Left ventricle myocardium inferior (tissue), 1 donor: ENCODE measurements around the gene SH2D1B. TPM values are rescaled to one million over a fixed set of nuclear protein-coding genes. Genes with fewer than 3 reads are reported as not detected.

ENCODE experiments used
- DNase-seq: peaks from one replicate; pipeline ENCODE4 v3.0.0-alpha.2; 2020
- H3K27ac ChIP-seq: fragments of 200-600 bp; replicated peaks from 2 replicates; pipeline ENCODE4 v1.8.0; 2021
- H3K27me3 ChIP-seq: fragments of 200-600 bp; 2 replicates; pipeline ENCODE4 v1.8.0; 2021; ENCODE audit warnings: low read depth
- H3K36me3 ChIP-seq: fragments of 200-600 bp; 2 replicates; pipeline ENCODE4 v1.8.0; 2021
- H3K4me1 ChIP-seq: fragments of 200-600 bp; 2 replicates; pipeline ENCODE4 v1.8.0; 2021
- H3K4me3 ChIP-seq: fragments of 200-600 bp; 2 replicates; pipeline ENCODE4 v1.8.0; 2021; ENCODE audit warnings: mild to moderate bottlenecking, moderate library complexity
- H3K9me3 ChIP-seq: fragments of 200-600 bp; replicated peaks from 2 replicates; pipeline ENCODE4 v1.8.0; 2021
- intact Hi-C: fragments of 100-400 bp; cut with micrococcal nuclease; formaldehyde crosslinking; loops from one replicate; pipeline ENCODE4 v1.11.0; 2022
- total RNA-seq: library from RNA; stranded (reverse); fragmentation: NEBNext Ultra II Directional; extraction: Animal tissue kit (Norgen Biotek cat#: 25700); gene quantifications from one replicate; pipeline ENCODE4 v1.2.1, GENCODE V29; 2021
- TF ChIP-seq, protein P1 (sequence below): fragments of 200-600 bp; IDR thresholded peaks from 2 replicates; pipeline ENCODE4 v1.8.0; 2021; ENCODE audit warnings: antibody characterized with exemption, mild to moderate bottlenecking, borderline replicate concordance
- donor health status: DM: no; HTN: yes; CAD: no; lungs with severe emphysema.

SH2D1B gene
- total RNA-seq, 1 donor from 2014 or later: 0.11 TPM

DNA sequence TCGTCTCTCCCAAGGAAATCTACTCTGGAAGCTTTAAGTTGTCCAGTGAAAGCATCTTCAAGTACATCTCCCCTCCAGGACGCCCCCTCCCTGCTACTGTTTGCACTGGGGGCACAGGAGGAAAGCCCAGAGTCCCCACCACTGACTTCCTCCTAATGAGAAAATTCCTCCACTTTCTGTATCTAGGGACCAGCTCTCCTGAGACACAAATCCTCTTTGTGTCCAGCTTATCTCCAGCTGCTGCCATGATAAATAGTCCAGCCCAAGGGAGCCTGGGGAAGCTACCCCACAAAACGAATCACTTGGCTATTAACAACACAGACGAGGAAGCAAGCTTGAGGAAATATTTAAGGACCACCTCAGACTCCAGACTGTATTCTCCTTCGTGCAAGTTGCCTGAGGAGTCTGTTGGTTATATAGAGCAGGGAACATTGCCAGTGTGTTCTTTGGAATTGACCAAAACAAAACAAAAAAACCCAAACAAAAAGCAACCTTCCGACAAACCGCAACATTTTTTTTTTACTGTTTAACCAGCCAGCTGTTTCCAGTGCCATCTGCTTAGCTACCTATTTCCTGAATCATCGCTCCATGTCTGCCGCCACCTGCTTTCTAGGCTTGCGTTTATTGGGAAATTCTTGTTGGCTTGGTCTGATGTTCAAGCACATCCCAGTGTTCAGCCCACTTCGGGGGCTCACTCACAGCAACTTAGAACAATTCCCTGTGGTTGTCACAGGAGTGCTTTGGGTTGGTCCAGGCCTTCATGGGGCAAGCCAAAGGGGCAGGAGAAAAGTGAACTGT is 22.7 kb downstream of the SH2D1B start:
- intact Hi-C loops: no loop called here
- H3K4me1 ChIP-seq: no peaks in the 10 kb centered on the region

GRCh38 chr1:162388615-162389014 is 23.3 kb downstream of the SH2D1B start:
- intact Hi-C loops: no loop called here
- H3K4me1 ChIP-seq: no peaks in the 10 kb centered on the region
- H3K36me3 ChIP-seq: no peaks in the 10 kb centered on the region
- H3K27me3 ChIP-seq: peaks cover 9% of the 10 kb centered on the region
- H3K4me3 ChIP-seq: no peak overlapping the region
- no peak for DNase-seq
- H3K27ac ChIP-seq: no peak overlapping the region
- TF ChIP-seq, protein P1, sequence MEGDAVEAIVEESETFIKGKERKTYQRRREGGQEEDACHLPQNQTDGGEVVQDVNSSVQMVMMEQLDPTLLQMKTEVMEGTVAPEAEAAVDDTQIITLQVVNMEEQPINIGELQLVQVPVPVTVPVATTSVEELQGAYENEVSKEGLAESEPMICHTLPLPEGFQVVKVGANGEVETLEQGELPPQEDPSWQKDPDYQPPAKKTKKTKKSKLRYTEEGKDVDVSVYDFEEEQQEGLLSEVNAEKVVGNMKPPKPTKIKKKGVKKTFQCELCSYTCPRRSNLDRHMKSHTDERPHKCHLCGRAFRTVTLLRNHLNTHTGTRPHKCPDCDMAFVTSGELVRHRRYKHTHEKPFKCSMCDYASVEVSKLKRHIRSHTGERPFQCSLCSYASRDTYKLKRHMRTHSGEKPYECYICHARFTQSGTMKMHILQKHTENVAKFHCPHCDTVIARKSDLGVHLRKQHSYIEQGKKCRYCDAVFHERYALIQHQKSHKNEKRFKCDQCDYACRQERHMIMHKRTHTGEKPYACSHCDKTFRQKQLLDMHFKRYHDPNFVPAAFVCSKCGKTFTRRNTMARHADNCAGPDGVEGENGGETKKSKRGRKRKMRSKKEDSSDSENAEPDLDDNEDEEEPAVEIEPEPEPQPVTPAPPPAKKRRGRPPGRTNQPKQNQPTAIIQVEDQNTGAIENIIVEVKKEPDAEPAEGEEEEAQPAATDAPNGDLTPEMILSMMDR: no peak
- no peaks in the 10 kb centered on the region for H3K9me3 ChIP-seq

More for the DNA sequence above, 22.7 kb downstream of the SH2D1B start:
- no peaks in the 10 kb centered on the region for H3K36me3 ChIP-seq
- H3K4me3 ChIP-seq: no peak overlapping the region
- TF ChIP-seq, protein P1: no peak
- DNase-seq: no peak
- peaks cover 12% of the 10 kb centered on the region for H3K27me3 ChIP-seq
- H3K9me3 ChIP-seq: no peaks in the 10 kb centered on the region
- H3K27ac ChIP-seq: no peak overlapping the region

DNA sequence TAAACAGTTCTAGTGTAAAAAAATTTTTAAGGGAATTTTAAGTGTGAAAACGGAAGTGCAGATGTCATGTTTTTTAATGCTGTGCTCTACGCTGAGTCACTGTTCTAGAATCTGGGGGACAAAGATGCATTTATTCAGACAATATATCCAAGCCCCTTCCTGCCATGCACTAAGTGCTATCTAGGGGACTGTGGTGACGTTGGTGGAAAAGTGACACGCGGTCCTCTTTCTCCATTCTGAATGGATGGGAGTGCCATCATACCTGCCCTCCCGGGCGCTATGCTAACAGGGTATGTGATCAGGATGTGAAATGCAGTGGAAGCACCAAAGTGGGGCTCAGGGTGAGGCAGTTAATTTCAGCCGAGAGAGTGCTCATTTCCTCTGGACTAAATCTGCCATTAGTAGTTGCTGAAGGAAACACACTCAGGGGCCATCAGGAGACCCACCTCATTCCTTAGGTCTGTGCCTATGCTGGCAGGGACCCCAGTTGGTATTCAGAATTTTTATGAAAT is 23.8 kb downstream of the SH2D1B start:
- no peak overlapping the region for H3K4me3 ChIP-seq
- intact Hi-C loops: no loop called here
- H3K27ac ChIP-seq: no peak overlapping the region
- no peak for DNase-seq
- TF ChIP-seq, protein P1: no peak
- no peaks in the 10 kb centered on the region for H3K4me1 ChIP-seq
- H3K9me3 ChIP-seq: no peaks in the 10 kb centered on the region
- peaks cover 6% of the 10 kb centered on the region for H3K27me3 ChIP-seq
- no peaks in the 10 kb centered on the region for H3K36me3 ChIP-seq

GRCh38 chr1:162387226-162388082 is 24.5 kb downstream of the SH2D1B start:
- intact Hi-C loops: no loop called here
- Histone ChIP-seq H3K27ac (no peak overlapping the region), H3K36me3 (no peaks in the 10 kb centered on the region), H3K27me3 (peaks cover 4% of the 10 kb centered on the region), H3K9me3 (no peaks in the 10 kb centered on the region), H3K4me1 (no peaks in the 10 kb centered on the region), H3K4me3 (no peak overlapping the region)
- no peak for DNase-seq
- TF ChIP-seq, protein P1: no peak

DNA sequence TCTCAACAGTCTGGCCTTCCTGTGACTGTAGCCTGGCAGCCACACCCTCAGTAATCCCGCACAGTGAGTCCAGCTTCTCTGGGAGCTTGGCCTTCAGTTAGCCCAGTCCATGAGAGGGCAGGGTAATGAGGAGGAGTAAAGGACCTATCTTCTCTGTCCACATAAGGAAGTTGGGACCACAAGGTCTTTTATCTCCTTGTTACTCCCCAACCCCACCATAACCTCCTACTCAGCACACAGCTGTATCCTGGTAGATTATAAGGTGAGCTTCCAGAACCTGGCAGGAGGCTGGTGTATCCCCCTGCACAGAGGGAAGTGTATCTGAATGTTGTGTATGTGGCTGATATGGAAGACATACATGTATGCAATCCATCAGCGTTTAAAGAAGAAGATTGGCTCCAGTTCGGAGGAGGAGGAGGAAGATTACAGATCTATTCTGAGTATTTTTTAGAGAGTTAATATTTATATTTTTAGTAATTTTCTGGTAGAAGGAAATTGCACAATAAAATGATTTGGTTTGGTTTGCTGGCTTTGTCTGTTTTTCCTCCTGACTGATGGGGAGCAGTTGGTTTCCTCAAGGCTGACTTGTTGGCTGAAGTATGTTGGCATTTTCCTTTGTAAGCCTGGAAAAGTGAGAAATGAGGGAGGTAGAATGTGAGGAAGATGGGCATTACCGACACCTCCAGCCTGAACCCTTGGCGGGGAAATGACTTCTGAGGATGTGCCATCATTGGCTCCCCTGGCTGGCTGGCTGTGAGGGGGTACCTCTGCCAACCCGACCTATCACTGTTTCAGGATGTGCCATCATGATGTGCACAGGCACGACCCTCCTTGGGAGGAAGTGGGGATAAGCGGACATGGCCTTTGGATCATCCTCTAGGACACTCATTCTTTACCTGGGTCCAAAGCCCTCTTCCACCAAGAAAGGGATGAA is 25.4 kb downstream of the SH2D1B start:
- Histone ChIP-seq H3K27me3 (peaks cover 4% of the 10 kb centered on the region), H3K9me3 (no peaks in the 10 kb centered on the region), H3K27ac (no peak overlapping the region), H3K4me1 (no peaks in the 10 kb centered on the region), H3K4me3 (no peak overlapping the region), H3K36me3 (no peaks in the 10 kb centered on the region)
- no peak for DNase-seq
- intact Hi-C loops: no loop called here
- TF ChIP-seq, protein P1: no peak
